GM12878 (cell line): ENCODE measurements around the gene PTPN5. TPM values are rescaled to one million over a fixed set of nuclear protein-coding genes. Genes with fewer than 3 reads are reported as not detected.

Source experiments
- ATAC-seq: fragments of 200-7000 bp; cut with Tn5 transposase; 3 replicates; pipeline ENCODE4 v1.9.1; 2020; ENCODE audit warnings: mild to moderate bottlenecking, moderate library complexity
- BruUV-seq: library from RNA; stranded (reverse); fragments of 400-500 nt; replicated peaks from 2 replicates; lab custom pipeline; 2021; lab: Mats Ljungman, UMichigan
- CTCF ChIA-PET: fragments of 300-600 bp; sonication (Branson Sonifier 250); formaldehyde crosslinking; extraction: SDS; loops from one replicate; lab custom pipeline; 2021; ENCODE audit warnings: inconsistent platforms; lab: Yijun Ruan, JAX
- POLR2A ChIA-PET: fragments of 350-600 bp; formaldehyde crosslinking; extraction: SDS; loops from one replicate; lab custom pipeline; 2021; ENCODE audit warnings: inconsistent platforms; lab: Charles Lee
- RAD21 ChIA-PET: fragments of 300-600 bp; sonication (Branson Sonifier 250); formaldehyde crosslinking; loops from one replicate; lab custom pipeline; 2023; ENCODE audit warnings: antibody characterized with exemption; ENCODE audit not compliant: unreplicated experiment; lab: Charles Lee
- SMC1A ChIA-PET: fragments of 300-600 bp; sonication (Branson Sonifier 250); formaldehyde crosslinking; loops from one replicate; lab custom pipeline; 2023; ENCODE audit not compliant: unreplicated experiment, uncharacterized antibody; lab: Charles Lee
- DNase-seq: peaks from one replicate; pipeline ENCODE4 v3.0.0-alpha.2; 2011; ENCODE audit warnings: low read depth, low spot score
- FAIRE-seq: peaks from 3 replicates; lab custom pipeline; 2011; peaks lifted over from hg19 to GRCh38; lab: Jason Lieb, UNC
- H2AFZ ChIP-seq: 2 replicates; pipeline ENCODE4 v1.6.0; 2011; ENCODE audit warnings: low read depth, low read length, control low read depth; ENCODE audit not compliant: control insufficient read depth
- H3K27ac ChIP-seq: 2 replicates; pipeline ENCODE4 v1.5.1; 2011; ENCODE audit warnings: control low read depth; ENCODE audit not compliant: control insufficient read depth, insufficient read depth
- H3K27me3 ChIP-seq, 2 experiments: replicated peaks in 1 of 2; 2 replicates each; pipeline versions ENCODE4 v1.6.0 to v1.6.1; 2011; ENCODE audit warnings: low read length in 1 of 2; ENCODE audit not compliant: control insufficient read depth in 2 of 2, insufficient read depth in 2 of 2
- H3K36me3 ChIP-seq, 2 experiments: 2 replicates each; pipeline ENCODE4 v1.5.1; 2011; ENCODE audit warnings: low read length in 1 of 2; ENCODE audit not compliant: control insufficient read depth in 2 of 2, insufficient read depth in 2 of 2
- H3K4me1 ChIP-seq: 2 replicates; pipeline ENCODE4 v1.6.1; 2011; ENCODE audit warnings: mild to moderate bottlenecking, low read length, moderate library complexity, mixed read lengths; ENCODE audit not compliant: control insufficient read depth, insufficient read depth
- H3K4me2 ChIP-seq: 2 replicates; pipeline ENCODE4 v1.6.0; 2011; ENCODE audit warnings: control low read depth; ENCODE audit not compliant: control insufficient read depth, insufficient read depth
- H3K4me3 ChIP-seq: fragments of 200-600 bp; sonication (generic); 2 replicates; pipeline ENCODE4 v1.5.1; 2016
- H3K79me2 ChIP-seq: 2 replicates; pipeline ENCODE4 v1.6.0; 2011; ENCODE audit warnings: low read length; ENCODE audit not compliant: control insufficient read depth, insufficient read depth
- H3K9ac ChIP-seq: 2 replicates; pipeline ENCODE4 v1.8.0; 2011; ENCODE audit warnings: low read length, control low read depth, mixed read lengths; ENCODE audit not compliant: control insufficient read depth, insufficient read depth
- H3K9me3 ChIP-seq: replicated peaks from 3 replicates; pipeline ENCODE4 v1.5.1; 2011; ENCODE audit warnings: mild to moderate bottlenecking, low read length; ENCODE audit not compliant: control insufficient read depth, insufficient read depth
- H4K20me1 ChIP-seq: 2 replicates; pipeline ENCODE4 v1.6.0; 2011; ENCODE audit not compliant: control insufficient read depth, insufficient read depth
- EP300 ChIP-seq, 2 experiments: fragments of 150-350 bp in 1 of 2; IDR thresholded peaks; 2 replicates each; pipeline ENCODE4 v1.6.1; 2011 to 2012; ENCODE audit warnings: low read depth in 2 of 2, low read length in 2 of 2, borderline replicate concordance in 1 of 2, improper control_type of control experiment in 1 of 2, inconsistent platforms in 1 of 2; ENCODE audit not compliant: control insufficient read depth in 1 of 2
- NR2C2 ChIP-seq: IDR thresholded peaks from 2 replicates; pipeline ENCODE4 v1.6.1; 2011; ENCODE audit warnings: borderline replicate concordance, low read depth; ENCODE audit not compliant: control insufficient read depth, insufficient read length
- RB1 ChIP-seq: fragments of 450-650 bp; formaldehyde crosslinking; IDR thresholded peaks from 2 replicates; pipeline ENCODE4 v1.6.1; 2017; ENCODE audit warnings: mild to moderate bottlenecking, borderline replicate concordance
- RCOR1 ChIP-seq: conservative IDR thresholded peaks from 2 replicates; pipeline ENCODE4 v1.6.1; 2012; ENCODE audit warnings: low read depth, low read length, improper control_type of control experiment
- ZNF384 ChIP-seq: IDR thresholded peaks from 2 replicates; pipeline ENCODE4 v1.6.1; 2012; ENCODE audit warnings: low read depth, mild to moderate bottlenecking, low read length, improper control_type of control experiment, borderline replicate concordance
- WGBS: methylation state at CpG from one replicate; pipeline ENCODE4 v1.1.6; 2016; ENCODE audit warnings: low lambda C conversion rate; ENCODE audit not compliant: insufficient replicate concordance, insufficient coverage; ENCODE audit errors: missing lambda C conversion rate; 5-methylcytosine and 5-hydroxymethylcytosine counted together
- in situ Hi-C: fragments of 300-500 bp; cut with MboI; formaldehyde crosslinking; loops from 9 replicates; pipeline ENCODE4 v1.14.3; 2018; ENCODE audit warnings: mixed read lengths
- intact Hi-C: fragments of 100-400 bp; cut with micrococcal nuclease; formaldehyde crosslinking; loops from one replicate; pipeline ENCODE4 v1.14.2; 2022; ENCODE audit not compliant: unreplicated experiment
- polyA plus RNA-seq, 11 experiments: library from polyadenylated mRNA; depleted of rRNA in 4 of 11; unstranded in 6 of 11; stranded (reverse) in 5 of 11; fragments of >200 nt; fragmentation: Nextera tagmentation in 4 of 11; fragmentation: Illumina TruSeq in 1 of 11; extraction: Ambion mirVana in 4 of 11; extraction: Trizol in 1 of 11; gene quantifications; 1 replicate in 1 of 11; 2 replicates in 10 of 11; pipeline versions ENCODE4 v1.2.1 to v1.2.3, GENCODE V29; 2011 to 2016; ENCODE audit warnings: inconsistent platforms in 2 of 11, missing spikeins in 2 of 11, low read depth in 1 of 11
- total RNA-seq, 4 experiments: library from RNA; depleted of rRNA in 3 of 4; stranded (reverse); fragments of >200 nt in 3 of 4; fragmentation: Illumina TruSeq in 1 of 4; extraction: Trizol in 1 of 4; gene quantifications; 2 replicates each; pipeline versions ENCODE4 v1.2.1 to v1.2.3, GENCODE V29; 2013 to 2021
- TF ChIP-seq, protein P1 (sequence below): IDR thresholded peaks from 2 replicates; pipeline ENCODE4 v1.6.1; 2011; ENCODE audit warnings: borderline replicate concordance, low read depth, mild to moderate bottlenecking, moderate library complexity, mixed read lengths, low read length; ENCODE audit not compliant: insufficient read depth; ENCODE audit errors: extremely low read length

PTPN5 gene
- total and polyA plus RNA-seq, 10 of the 15 experiments (the other 5 are each of a cell fraction or from before 2014, with no cell fraction given): 0.04 to 0.06 (median 0.05) TPM; not detected in 7

DNA sequence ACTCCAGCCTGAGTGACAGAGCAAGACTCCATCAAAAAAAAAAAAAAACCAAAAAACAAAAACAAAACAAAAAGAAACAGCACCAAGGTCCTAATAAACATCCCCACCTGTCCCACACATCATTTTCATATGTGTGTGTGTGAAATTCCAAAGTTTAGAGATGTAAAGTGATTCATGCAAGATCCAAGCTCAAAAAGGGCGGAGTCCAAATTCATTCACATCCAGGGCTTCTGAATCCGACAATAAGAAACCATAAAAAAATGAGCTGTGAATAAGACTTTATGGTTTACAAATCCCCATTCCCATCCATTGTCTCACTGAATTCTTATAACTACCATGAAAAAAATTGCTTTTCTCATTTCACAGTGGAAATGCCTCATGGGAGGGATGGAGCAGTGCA, 34.7 kb downstream of the PTPN5 start:
- Histone ChIP-seq H3K4me1 (no peaks in the 10 kb centered on the region), H3K27ac (no peak overlapping the region), H3K9me3 (no peaks in the 10 kb centered on the region), H3K27me3 (no peaks in the 10 kb centered on the region; a peak in 2 of 4 replicates), H4K20me1 (no peaks in the 10 kb centered on the region), H2AFZ (no peak overlapping the region), H3K9ac (no peak overlapping the region), H3K79me2 (no peaks in the 10 kb centered on the region), H3K4me3 (no peak overlapping the region), H3K4me2 (no peak overlapping the region), H3K36me3 (no peaks in the 10 kb centered on the region)
- intact Hi-C loops (no loop called here), in situ Hi-C loops (no loop called here)
- ChIA-PET CTCF (interaction anchor here (1.0 to 24.2 kb wide), 5 partner anchors 9 to 642 kb away, joined by 3 to 494 read pairs (median 5); no protein-coding TSS in a partner anchor), SMC1A (interaction anchor here (0.9 to 1.8 kb wide), 3 partner anchors 9 to 35 kb away, joined by 3 to 9 read pairs (median 3); no protein-coding TSS in a partner anchor), POLR2A (interaction anchor here (0.7 kb wide), 1 partner anchor 38 kb away, joined by 5 read pairs; no protein-coding TSS in a partner anchor), RAD21 (interaction anchor here (1.8 kb wide), 1 partner anchor 34 kb away, joined by 5 read pairs; no protein-coding TSS in a partner anchor)
- TF ChIP-seq RB1 (no peak), EP300 (IDR thresholded peaks at IDR 0.05; ENCODE audit: borderline replicate concordance in 1 of 2, control insufficient read depth in 1 of 2, low read depth in 2 of 2, low read length in 2 of 2) (no peak), ZNF384 (no peak), RCOR1 (no peak), NR2C2 (no peak)
- TF ChIP-seq, protein P1, sequence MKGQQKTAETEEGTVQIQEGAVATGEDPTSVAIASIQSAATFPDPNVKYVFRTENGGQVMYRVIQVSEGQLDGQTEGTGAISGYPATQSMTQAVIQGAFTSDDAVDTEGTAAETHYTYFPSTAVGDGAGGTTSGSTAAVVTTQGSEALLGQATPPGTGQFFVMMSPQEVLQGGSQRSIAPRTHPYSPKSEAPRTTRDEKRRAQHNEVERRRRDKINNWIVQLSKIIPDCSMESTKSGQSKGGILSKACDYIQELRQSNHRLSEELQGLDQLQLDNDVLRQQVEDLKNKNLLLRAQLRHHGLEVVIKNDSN: no peak
- FAIRE-seq: no peak
- DNase-seq: no peak
- BruUV-seq: no TSS peak
- ATAC-seq: no peak
- 56% methylated on average over 2 of the region's 2 CpGs for WGBS
